Epithelial cell of esophagus (primary cell): ENCODE results near the gene KCTD5.

Experiments used
- DNase-seq: peaks from one replicate; pipeline ENCODE4 v3.0.0; 2010; ENCODE audit warnings: low read depth
- H3K4me3 ChIP-seq: 2 replicates; pipeline ENCODE4 v1.5.1; 2011; ENCODE audit warnings: mild to moderate bottlenecking, low read length, control low read depth
- CTCF ChIP-seq: IDR thresholded peaks from 2 replicates; pipeline ENCODE4 v1.5.1; 2011; ENCODE audit warnings: low read depth, mild to moderate bottlenecking, low read length, control low read depth, inconsistent platforms; ENCODE audit not compliant: insufficient read depth; ENCODE audit errors: missing control alignments

KCTD5 gene

GRCh38 chr16:2699791-2700600, 17.7 kb downstream of the KCTD5 start:
- DNase-seq: no peak
- no peak for TF ChIP-seq CTCF
- no peak overlapping the region for H3K4me3 ChIP-seq

GRCh38 chr16:2700786-2701185, 18.5 kb downstream of the KCTD5 start:
- TF ChIP-seq CTCF: no peak
- DNase-seq: no peak
- H3K4me3 ChIP-seq: no peak overlapping the region

GRCh38 chr16:2701272-2701671, 18.9 kb downstream of the KCTD5 start:
- no peak for DNase-seq
- TF ChIP-seq CTCF: no peak
- H3K4me3 ChIP-seq: no peak overlapping the region

GRCh38 chr16:2701713-2702437, 19.6 kb downstream of the KCTD5 start:
- DNase-seq: no peak
- H3K4me3 ChIP-seq: no peak overlapping the region
- no peak for TF ChIP-seq CTCF

- no peak for TF ChIP-seq CTCF
- no peak overlapping the region for H3K4me3 ChIP-seq
- no peak for DNase-seq
These were observed 20.1 kb downstream of the KCTD5 start for GRCh38 chr16:2702438-2702825.

GRCh38 chr16:2702871-2703745, 20.8 kb downstream of the KCTD5 start:
- no peak for TF ChIP-seq CTCF
- H3K4me3 ChIP-seq: no peak overlapping the region
- DNase-seq: no peak
